ENCODE data around the gene DGKI.

DNA sequence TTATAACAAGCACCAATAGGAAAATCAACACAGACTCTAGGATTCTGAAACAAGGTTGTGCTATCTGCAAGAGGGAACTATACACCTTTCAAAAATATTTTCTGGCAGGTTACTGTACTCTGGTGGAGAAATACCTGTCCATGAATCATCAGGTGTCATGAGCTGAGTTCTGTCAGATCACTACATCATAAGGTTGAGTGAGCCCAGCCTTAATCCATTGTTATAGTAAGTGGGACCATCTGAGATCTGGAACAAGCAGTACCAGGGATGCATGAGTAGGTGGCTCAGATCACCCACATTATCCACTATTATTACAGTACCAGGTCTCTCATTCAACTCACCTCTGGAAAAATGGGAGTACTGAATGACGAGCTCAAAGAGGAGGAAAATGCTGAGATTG, 212.4 kb downstream of the DGKI start:
- TF ChIP-seq, protein P1, sequence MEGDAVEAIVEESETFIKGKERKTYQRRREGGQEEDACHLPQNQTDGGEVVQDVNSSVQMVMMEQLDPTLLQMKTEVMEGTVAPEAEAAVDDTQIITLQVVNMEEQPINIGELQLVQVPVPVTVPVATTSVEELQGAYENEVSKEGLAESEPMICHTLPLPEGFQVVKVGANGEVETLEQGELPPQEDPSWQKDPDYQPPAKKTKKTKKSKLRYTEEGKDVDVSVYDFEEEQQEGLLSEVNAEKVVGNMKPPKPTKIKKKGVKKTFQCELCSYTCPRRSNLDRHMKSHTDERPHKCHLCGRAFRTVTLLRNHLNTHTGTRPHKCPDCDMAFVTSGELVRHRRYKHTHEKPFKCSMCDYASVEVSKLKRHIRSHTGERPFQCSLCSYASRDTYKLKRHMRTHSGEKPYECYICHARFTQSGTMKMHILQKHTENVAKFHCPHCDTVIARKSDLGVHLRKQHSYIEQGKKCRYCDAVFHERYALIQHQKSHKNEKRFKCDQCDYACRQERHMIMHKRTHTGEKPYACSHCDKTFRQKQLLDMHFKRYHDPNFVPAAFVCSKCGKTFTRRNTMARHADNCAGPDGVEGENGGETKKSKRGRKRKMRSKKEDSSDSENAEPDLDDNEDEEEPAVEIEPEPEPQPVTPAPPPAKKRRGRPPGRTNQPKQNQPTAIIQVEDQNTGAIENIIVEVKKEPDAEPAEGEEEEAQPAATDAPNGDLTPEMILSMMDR (conservative IDR thresholded peaks at IDR 0.05 in 1 of 2, IDR thresholded peaks at IDR 0.05 in 1 of 2; ENCODE audit: low read depth in 1 of 2, low read length in 2 of 2) = no peak
- TF ChIP-seq EZH2 (IDR thresholded peaks at IDR 0.05; ENCODE audit: low read length, missing control alignments) = no peak
